8988T (cell line): ENCODE measurements around the gene MAD2L1BP.
"Not testable (repeated sequence)": the region's sequence is repeated elsewhere in the genome, so short reads cannot be mapped to it uniquely, and the experiment has no call there.

Source experiments
- DNase-seq: peaks from one replicate; pipeline ENCODE4 v3.0.0; 2011

The MAD2L1BP gene

GRCh38 chr6:43627008-43627825, 8.4 kb upstream of the MAD2L1BP start:
- no peak for DNase-seq

GRCh38 chr6:43628393-43629103, 7.1 kb upstream of the MAD2L1BP start:
- no peak for DNase-seq

GRCh38 chr6:43629104-43629504, 6.5 kb upstream of the MAD2L1BP start, which contains the start of gene GTPBP2:
Gene GTPBP2, minus strand, starts transcription at chr6:43629264. Its CDS starts 102 bp downstream, at chr6:43629162.
- DNase-seq: peak; percentile 87

GRCh38 chr6:43629505-43630300, 5.9 kb upstream of the MAD2L1BP start:
- peak; percentile 92 for DNase-seq

- DNase-seq: no peak
Measured at GRCh38 chr6:43630980-43631619, 4.5 kb upstream of the MAD2L1BP start.

- not testable (repeated sequence) for DNase-seq
Measured at GRCh38 chr6:43633002-43633401, 2.6 kb upstream of the MAD2L1BP start.

GRCh38 chr6:43634702-43635303, 837 bp upstream of the MAD2L1BP start:
- DNase-seq: no peak

- DNase-seq: no peak
Measured at GRCh38 chr6:43636308-43636659, 644 bp downstream of the MAD2L1BP start.

- DNase-seq: no peak
Measured at GRCh38 chr6:43639984-43640800, 4.6 kb downstream of the MAD2L1BP start.

GRCh38 chr6:43644940-43645612, 9.4 kb downstream of the MAD2L1BP start, which contains the start of gene RSPH9:
Gene RSPH9, plus strand, starts transcription at chr6:43645036. Its CDS starts 63 bp downstream, at chr6:43645099.
- no peak for DNase-seq

GRCh38 chr6:43645613-43645964, 9.9 kb downstream of the MAD2L1BP start:
- DNase-seq: no peak

- no peak for DNase-seq
Measured at GRCh38 chr6:43647613-43648012, 12.0 kb downstream of the MAD2L1BP start.

GRCh38 chr6:43648248-43648647, 12.6 kb downstream of the MAD2L1BP start:
- no peak for DNase-seq

- DNase-seq: not testable (repeated sequence)
Measured at GRCh38 chr6:43652822-43653221, 17.2 kb downstream of the MAD2L1BP start.

GRCh38 chr6:43657221-43657802, 21.7 kb downstream of the MAD2L1BP start:
- DNase-seq: no peak

- no peak for DNase-seq
Measured at GRCh38 chr6:43658161-43658560, 22.5 kb downstream of the MAD2L1BP start.

GRCh38 chr6:43662948-43663347, 27.3 kb downstream of the MAD2L1BP start:
- DNase-seq: not testable (repeated sequence)

- DNase-seq: no peak
Measured at GRCh38 chr6:43665376-43665775, 29.7 kb downstream of the MAD2L1BP start.

- DNase-seq: no peak
Measured at GRCh38 chr6:43666196-43666920, 30.7 kb downstream of the MAD2L1BP start.
